ENCODE data around the gene CACNA1E.

CACNA1E gene

DNA sequence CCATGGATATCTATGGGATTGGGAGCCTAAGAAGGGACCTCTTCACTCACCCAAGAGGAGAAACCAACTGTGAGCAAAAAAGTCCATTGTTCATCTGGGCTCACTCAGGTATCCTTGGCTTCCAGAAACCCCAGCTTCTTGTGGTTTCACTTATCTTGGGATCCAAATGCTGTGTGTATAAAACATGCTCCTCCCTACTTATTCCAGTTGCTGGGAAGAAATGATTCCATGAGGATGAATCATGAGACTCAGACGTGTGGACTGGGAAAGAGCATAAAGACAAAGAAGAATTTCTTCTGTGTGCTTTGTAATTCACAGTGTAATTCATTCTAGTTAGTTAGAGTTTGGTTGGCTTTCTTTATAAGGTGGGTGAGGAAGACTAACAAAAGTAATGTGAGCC lies 294.5 kb downstream of the CACNA1E start:
- no peak for DNase-seq

GRCh38 chr1:181778640-181779260 lies 295.4 kb downstream of the CACNA1E start:
- peak; percentile 23 for DNase-seq

DNA sequence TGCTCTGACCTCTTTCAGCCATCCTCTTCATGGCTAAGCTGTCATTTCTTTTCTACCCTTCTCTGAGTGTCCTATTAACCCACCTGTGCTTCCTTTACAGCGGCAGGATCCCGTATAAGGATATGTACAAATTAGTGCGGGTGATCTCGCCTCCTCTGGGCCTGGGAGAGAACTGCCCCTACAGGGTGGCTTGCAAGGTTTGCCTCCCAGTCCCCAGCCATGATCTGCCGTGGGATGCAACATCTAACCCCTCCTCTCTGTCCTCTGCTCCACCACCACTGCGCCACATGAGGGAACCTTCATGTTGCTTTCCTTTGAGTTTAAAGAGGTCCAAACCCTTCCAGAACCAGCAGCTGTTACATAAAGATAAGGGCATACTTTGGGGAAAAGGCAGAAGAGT lies 296.0 kb downstream of the CACNA1E start:
- no peak for DNase-seq

GRCh38 chr1:181783208-181783607 lies 299.9 kb downstream of the CACNA1E start:
- no peak for DNase-seq

DNA sequence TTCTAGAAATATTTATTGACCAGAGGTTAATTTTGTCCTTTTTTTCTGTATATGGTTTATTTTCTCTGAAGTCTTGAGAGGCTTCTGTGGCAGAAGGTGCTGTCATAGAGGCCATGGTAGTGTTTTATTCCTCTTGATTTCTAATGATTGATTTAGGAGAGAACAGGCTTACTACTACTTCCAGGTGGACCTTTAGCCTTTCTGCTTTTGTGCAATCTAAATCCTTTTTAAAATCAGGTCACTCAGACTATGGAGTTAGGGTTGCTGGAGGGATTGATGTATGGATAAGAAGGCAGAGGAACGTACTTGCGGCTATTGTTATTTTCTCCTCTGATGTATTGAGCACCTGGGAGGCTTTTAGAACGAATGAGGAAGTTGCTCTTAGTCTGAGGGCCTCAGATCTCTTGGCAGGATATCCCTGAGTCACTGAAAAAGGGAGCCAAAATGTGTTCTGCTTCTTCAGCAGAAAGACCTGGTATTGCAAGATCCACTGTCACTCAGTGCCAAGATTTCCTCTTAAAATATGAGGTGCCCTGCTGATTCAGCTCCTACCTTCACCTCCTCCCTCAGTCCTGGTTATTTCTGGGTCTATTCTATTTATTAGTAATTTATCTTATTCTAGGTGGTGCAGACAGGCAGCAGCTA lies 300.8 kb downstream of the CACNA1E start:
- DNase-seq = no peak

- DNase-seq = peak; percentile 11
Observed at GRCh38 chr1:181789395-181789794, 306.1 kb downstream of the CACNA1E start.

DNA sequence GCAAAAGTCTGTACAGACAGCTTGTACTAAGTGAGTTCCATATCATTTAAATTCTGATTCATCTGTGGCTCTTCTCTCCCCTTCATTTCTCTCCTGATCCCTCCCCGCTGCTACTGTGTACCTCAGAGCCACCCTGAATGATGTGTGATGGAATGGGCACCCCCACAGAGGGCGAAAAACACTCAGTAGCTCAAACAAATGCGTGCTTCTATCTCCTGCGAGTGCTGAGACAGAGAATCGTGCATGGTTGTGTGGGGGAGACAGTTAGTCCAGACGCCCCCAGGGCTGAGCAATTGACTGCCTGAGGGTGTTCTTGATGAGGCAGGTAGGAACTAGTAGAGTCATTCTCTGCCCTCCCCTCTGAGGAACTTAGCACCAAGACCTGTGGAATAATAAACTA lies 308.4 kb downstream of the CACNA1E start:
- DNase-seq = no peak

DNA sequence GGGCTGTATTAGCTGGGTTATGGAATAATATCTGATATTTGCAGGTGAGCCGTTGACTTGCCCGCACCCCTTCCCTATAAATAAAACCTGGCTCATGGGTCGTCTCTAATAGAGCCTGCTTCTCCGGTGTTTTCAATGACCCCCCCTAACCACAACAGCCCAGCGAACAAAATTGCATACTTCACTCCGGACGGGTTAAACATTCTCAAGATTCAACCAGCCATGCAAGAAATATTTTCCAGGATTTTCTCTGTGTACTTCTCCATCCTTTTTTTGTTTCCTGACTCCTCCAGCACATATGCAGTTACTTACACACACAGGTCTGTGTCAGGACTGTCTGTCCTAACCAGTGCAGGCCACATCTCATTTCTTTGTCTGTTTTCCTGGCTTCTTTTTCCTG lies 310.5 kb downstream of the CACNA1E start:
- no peak for DNase-seq

DNA sequence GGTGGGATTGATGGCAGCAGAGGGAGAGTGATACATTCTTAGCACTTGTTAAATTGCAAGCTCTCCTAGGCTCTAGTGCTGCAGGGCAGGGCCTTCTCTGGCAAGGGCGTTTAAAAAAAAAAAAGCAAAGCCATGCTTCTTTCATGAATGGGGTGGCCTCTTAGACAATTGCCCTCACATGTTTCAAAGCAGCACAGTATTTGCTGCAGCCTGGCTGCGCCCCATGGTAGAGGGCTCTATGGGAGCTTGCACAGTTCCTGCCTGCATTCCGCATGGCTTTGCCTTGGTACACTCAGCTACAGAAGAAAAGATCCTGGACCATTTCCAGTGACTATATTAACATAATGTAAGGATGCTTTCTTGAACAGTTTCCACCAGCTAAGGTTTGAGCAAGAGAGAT lies 311.0 kb downstream of the CACNA1E start:
- DNase-seq = no peak

GRCh38 chr1:181798191-181798926 lies 315.0 kb downstream of the CACNA1E start:
- no peak for DNase-seq

GRCh38 chr1:181801617-181802016 lies 318.3 kb downstream of the CACNA1E start:
- DNase-seq = no peak

DNA sequence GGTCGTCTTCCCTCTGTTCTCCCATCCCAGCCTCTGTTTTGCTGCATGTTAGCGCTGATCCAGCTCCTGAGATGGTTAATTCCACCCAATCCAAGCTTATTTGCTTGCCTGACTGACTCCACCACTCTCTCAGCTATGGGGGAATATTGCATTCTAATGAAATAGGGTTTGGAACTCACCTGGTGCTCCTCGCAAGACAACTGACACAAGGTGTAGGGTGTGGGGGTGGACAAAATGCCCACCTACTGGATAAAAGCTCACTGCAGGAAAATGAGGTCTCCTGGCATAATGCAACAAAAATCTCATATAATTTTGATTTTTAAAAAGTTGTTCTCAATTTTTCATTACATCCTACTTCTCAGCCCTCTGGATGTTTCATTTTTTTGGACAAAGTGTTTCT lies 319.1 kb downstream of the CACNA1E start:
- no peak for DNase-seq

- DNase-seq = no peak
Observed at GRCh38 chr1:181803421-181803820, 320.1 kb downstream of the CACNA1E start.

DNA sequence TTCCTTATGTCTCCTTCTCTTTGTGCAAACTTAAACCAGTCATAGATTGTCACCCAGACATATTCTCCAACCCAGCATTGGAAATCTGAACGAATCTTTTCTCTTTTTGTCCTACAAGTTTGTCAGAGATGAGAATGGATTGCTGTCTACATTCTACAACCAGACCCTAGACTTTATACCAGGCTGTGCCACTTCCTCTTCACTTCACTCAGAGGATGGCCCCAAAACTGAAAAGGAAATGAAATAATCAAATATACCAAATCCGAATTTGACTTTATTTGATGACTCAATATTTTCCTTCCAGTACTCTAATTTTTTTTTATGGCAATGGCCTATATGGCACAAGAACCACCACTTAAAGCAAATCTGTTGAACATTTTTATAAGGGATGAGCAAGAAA lies 321.7 kb downstream of the CACNA1E start:
- no peak for DNase-seq

- DNase-seq = no peak
Observed at GRCh38 chr1:181806746-181807145, 323.4 kb downstream of the CACNA1E start.

GRCh38 chr1:181807251-181807650 lies 323.9 kb downstream of the CACNA1E start:
- no peak for DNase-seq

- no peak for DNase-seq
Observed at GRCh38 chr1:181809991-181810545, 326.8 kb downstream of the CACNA1E start.

DNA sequence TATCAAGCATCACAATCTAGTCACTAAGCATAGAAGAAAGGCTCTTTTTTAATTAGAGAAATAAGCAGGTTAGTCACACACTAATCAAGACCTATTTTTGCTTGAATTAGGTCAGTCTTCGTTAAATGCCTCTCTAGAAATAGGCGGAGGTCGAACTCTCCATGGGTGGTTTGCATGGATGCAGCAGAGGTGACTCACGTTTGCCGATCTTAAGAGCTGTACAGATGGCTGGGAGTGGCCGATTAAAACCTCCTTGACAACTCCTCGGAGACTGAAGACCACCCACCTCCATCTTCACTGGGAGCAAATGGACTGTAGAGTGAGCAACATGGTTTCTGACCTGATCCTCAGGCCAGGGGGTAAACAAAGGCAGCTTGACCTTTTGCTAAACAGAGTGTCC lies 328.9 kb downstream of the CACNA1E start:
- no peak for DNase-seq

GRCh38 chr1:181813266-181813665 lies 329.9 kb downstream of the CACNA1E start:
- DNase-seq = no peak

DNA sequence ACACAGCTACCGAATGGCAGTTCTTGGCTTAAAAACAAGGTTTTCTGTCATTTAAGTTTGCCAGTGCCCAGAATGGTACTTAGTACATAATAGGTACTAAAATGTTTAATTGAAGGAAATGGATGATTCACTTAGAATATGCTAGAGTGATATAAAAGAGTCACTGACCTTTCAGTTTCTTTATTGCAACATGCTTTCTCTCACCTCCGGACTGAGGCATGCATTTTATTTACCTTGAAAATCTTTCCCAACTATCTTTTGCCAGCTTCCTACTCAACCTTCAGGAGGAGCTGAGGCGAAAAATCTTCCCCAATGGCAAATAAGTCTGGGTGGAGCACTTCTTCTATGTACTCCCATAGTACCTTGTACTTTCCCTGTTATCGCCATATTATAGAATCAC lies 333.3 kb downstream of the CACNA1E start:
- DNase-seq = no peak

- DNase-seq = no peak
Observed at GRCh38 chr1:181817091-181817490, 333.8 kb downstream of the CACNA1E start.

- no peak for DNase-seq
Observed at GRCh38 chr1:181818459-181818858, 335.1 kb downstream of the CACNA1E start.

GRCh38 chr1:181818943-181819342 lies 335.6 kb downstream of the CACNA1E start:
- no peak for DNase-seq

DNA sequence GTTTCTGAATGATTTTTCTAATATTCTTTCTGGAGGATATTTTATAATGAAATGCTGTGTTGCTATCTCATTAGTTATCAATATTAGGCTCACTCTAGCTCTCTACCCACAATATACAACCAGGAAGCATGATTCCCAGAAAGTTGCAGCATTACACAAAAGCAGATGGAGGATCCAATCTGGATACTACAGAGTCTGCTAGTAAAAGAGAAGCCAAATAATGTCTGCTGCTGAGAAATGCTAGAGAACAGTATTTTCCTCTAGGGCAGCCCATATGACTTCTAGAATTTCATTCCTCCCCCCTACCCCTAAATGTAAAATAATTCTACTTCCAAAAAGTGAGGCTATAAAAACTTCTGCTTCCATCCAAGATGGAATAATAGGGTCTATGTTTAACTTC lies 338.4 kb downstream of the CACNA1E start:
- DNase-seq = no peak

Data from NCI-H1105 treated with DMSO at 0.1 percent for 48 hours (cell line).